ENCODE results near the gene HIVEP3.
"Not testable (repeated sequence)": the region's sequence is repeated elsewhere in the genome, so short reads cannot be mapped to it uniquely, and the experiment has no call there.

HIVEP3 gene

DNA sequence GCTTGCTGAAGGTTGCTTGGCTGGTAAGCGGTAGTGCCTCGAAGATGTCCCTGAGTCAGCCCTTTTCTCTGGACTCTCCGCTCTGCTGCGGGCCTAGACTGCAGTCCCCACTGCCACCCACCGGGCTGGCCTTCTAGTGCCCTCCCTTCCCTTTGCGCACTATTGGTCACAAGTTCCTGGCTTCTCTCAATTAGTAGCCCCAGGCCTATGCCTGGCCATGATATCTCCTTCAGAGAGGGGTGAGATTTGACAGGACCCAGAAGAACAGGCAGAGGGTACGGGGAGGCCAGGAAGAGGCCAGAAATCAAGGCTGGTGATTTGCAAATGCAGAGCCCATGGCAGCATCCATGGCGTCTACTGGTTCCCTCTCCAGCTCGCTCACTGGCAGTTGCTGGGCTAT, 207.7 kb downstream of the HIVEP3 start:
- no peak for DNase-seq (ENCODE audit: low spot score)

DNA sequence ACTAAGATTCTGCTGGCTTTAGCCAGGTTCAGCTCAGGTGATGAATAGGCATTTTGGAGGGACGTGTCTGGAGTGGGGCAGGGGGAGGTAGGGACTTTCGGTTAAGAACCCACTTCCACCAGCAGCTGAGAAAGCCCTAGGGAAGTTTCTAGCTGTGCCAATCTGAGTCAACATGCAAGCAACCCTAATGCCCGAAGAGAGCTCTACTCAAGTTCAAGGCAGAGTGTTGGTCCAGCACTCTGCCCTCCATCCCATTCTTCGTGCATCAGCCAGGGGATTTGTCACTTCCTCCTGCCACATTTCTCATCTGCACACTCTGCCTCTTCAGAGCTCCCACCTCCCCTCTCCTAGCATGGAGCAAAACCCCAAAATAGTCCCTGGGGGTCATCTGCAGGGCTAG, 208.8 kb downstream of the HIVEP3 start:
- no peak for DNase-seq (ENCODE audit: low spot score)

DNA sequence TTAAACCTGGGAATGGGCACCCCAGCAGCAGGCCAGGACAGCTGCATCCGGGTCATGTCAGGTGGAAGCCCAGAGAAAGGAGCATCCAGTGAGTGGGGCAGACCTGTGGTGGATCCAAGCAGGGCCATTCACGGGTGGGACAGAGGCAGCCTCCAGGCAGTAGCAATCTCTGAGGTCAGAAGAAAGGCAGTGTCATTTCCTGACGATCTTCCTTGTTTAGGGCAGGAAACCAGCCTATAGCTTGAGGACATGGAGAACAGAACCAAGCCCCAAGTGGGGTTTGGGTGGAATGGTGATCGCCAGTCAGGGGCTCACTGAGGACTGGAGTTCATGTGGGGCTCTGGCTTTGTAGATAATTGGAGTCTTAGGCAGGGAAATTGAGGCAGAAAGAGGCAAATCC, 209.4 kb downstream of the HIVEP3 start:
- no peak for DNase-seq (ENCODE audit: low spot score)

DNA sequence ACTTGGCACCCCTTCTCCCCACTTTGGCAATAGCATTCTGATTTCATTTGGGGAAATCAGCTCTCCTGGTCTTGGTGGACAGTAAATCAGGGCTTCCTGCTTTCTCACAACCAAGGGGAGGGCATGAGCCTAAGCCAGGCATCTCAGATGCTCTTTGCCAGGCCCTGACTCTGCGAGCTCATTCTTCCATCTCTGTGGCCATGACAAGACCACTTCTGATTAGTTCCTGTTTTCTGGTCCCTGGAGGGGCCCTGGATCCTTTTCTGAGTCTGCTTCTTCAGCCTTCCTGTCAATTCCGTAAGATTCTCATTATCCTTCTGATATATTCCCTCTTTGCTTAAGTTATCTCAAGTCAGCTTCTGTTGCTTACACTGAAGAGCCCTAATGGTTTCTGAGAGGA, 210.4 kb downstream of the HIVEP3 start:
- no peak for DNase-seq (ENCODE audit: low spot score)

DNA sequence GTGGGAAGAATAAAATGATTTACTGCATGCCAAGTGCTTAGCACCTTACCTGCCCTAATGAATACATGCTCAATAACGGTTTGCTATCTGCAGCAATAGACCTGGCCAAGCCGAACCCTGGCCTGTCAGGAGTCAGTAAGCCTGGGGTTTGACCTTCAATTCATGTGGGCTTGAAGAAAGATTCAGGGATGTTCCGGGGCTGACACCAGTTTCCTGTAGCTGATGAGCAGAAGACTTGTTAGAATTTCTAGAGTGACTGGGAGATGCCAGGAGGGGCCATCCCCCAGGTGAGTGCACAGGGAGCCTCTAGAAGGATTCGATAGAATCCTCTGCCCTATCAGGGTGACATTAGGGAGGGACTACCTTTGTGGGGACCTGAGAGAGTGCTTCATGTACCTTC, 210.9 kb downstream of the HIVEP3 start:
- no peak for DNase-seq (ENCODE audit: low spot score)

DNA sequence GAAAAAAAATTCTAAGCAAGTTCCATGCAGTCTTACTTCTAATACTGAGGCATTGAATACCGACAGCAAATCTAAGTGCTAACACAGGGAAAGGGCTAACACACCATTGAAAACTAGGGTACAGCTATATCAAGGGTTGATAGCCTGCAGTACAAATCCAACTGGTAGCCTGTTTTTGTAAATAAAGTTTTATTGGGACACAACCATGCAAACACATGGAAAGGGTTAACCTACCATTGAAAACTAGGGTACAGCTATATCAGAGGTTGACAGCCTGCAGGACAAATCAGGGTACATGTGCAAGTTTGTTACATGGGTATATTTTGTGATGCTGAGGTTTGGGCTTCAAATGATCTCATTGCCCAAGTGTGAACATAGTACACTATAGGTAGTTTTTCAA, 212.9 kb downstream of the HIVEP3 start:
- DNase-seq (ENCODE audit: low spot score) = no peak

DNA sequence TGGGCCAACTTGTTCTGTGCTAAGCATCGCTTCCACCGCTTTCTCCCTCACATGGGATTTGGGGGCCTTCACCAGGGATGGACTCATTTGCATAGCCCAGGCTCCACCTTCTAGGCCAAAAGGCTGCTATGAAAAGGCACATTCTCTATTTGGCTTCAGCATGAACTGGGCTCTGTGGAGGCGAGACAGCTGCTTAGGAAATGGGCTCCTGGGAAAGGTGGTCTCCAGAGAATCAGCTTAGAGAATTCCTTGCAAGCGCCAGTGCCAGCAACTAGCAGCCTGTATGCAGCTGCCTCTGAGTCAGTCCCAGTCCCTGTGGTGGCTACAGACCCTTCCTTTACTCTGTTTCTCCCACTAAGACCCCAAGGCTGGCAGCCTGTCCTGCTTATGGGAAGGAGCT, 214.5 kb downstream of the HIVEP3 start:
- no peak for DNase-seq (ENCODE audit: low spot score)

DNA sequence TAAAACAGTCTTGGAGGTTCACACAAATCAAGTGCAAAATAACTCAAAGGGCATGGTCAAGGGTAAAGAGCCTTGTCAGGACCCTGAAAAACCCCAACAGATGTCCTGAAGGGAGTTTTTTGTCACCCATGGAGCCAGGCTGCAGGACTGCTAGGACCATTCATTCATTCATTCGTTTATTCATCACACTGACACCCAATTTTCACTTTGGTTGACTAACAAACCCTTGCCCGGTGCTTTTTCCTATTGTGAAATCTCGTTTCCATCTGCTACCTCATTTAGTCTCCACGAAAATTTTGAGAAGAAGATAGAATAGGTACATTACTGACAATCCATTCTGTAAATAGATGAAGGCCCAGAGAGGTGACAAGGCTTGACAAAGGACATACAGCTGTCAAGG, 216.0 kb downstream of the HIVEP3 start:
- DNase-seq (ENCODE audit: low spot score) = no peak

DNA sequence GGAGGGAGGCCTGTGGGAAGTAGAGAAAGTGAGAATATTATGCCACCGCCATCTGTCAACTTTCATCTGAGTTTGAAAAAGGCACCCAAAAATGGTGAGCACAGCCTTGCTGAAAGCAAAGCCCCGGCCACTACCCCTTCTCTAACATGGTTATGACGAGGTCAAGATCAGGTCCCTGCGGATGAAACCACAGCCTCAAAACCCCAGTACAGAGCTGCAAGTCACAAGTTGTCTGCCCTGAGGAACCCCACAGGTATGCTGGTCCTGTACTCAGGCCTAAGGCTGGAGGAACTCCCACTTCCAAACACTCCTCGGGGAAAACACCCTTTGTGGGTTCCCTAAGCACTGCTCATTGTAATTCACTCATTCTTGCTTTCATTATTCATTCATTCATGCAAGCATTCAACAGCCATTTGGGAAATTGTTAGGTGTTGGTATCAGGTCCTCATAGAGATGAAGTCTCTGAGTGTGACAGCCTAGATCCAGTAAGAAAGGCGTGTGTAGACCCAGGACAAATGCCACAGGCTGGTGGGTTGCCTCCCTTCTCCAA, 217.7 kb downstream of the HIVEP3 start:
- DNase-seq (ENCODE audit: low spot score) = no peak

DNA sequence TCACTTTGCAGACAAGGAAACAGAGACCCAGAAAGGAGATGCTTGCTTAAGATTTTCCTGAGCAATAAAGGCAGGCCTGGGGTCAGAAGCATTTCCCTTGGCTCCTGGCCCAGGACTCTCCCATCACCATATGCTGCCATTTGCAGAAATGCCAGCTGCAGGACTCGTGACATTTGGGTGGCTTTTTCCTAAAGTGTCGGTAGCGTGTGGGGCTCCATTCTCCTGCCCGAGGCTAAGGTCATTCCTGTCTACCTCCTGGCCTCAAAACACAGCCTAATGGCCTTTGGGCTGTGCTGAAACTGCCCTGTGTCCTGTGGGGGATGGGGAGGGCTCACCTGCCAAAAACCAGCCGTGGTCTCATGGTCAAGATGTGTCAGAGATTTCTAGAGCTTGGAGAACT, 218.1 kb downstream of the HIVEP3 start:
- DNase-seq (ENCODE audit: low spot score) = no peak

DNA sequence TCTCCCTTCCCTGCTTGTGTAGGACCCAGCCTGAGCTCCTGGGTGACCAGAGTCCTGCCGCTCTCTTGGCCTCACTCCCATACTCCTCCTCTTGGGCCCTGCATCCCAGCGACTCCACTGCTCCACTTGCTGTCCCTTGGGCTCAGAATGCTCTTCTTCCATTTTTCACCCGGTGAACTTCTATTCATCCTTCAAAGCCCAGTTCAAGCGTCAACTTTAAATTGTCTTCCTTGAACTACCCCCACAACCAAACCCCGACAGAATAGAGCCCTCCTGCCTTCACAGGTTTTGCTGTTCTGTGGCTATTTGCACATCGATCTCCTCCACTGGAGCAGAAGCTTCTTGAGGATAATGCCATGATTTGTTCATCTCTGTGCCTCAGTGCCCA, 218.9 kb downstream of the HIVEP3 start:
- no peak for DNase-seq (ENCODE audit: low spot score)

DNA sequence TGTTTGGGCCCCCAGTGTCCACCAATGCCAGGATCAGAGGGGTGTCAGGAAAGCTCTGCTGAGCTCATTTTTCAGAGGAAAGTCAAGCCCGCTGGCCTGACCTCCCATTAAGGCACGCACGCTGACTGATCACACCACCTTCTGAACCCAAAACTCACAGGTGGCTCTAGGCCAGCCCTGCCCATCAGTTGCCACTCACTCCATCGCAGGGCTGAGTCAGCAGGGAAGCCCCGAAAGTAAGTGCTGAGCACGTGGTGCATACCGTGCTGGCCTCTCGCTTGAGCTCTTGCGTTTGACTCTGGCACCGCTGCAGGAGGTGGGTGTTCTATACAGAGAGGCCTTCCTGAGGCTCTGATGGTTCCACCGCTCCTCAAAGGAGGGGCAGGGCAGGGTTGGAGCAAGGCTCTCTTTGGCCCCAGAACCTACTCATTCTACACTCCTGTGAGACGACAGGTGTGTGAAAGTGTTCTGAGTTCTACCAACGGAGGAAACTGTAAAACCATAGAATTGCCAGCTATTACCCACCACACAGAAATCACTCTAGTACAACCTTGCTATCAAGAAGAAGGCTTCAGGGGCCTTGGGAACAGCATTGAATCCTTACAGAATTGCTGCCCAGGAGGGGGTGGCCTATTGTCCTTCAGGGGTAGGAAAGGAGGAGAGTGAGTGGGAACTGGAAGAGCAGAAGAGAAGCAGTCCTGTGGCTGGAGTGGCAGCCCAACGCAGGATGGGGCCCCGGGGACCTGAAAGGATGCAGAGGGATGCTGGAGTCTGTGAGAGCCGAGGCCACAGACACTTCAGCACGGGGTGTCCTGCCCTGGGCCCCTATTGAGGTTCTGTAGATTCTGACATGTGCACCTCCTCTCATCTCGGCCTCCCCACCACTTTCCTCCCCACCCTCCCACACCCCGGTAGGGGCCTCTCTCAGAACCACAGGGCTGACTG, 219.5 kb downstream of the HIVEP3 start:
- DNase-seq (ENCODE audit: low spot score) = no peak

DNA sequence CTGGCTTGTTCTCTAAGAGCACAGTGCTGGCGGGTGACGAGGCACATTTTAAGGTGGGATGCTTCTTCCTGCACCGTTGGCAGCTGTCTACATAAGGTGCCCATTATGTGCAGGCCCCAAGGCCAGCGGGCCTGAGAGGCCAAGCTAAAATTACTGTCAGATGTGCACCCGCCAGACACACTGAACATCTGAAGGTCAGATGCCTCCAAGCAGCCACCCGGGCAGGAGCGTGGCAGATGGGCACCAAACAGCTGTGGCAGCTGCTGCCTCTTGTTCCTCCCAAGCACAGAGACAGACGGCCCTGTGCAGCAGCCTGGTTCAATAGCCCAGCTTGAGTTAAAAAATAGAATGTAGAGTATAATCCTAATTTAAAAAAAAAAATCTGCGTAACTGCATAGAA, 222.3 kb downstream of the HIVEP3 start:
- DNase-seq (ENCODE audit: low spot score) = no peak

DNA sequence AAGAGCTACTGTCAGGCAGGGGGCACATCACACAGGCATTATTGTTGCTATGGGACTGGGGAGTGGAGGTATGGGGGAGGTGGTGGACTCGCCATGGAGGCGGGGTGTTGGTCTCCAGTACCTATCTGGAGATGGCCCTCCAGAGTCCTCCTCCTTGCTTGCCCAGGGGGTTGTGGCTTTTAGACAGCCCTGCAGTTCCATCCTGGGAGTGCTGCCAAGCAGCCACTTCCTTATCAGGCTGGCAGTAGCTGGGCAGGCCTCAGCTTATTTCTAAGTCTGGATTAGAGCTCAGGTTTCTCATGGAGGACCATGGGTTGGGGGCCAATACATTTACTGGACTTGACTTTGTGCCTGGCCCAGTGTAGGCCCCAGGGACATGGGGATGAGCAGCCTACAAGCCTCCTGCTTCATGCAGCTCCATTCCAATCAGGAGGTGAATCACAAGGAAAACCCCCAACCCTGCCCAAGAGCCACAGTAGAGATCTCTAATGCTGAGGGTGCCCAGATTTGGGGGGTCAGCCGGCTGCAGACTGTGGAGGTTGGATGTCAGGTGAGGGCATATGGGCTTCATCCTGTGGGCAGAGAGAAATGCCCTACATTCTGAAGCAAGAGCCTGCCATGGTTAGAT, 223.5 kb downstream of the HIVEP3 start:
- no peak for DNase-seq (ENCODE audit: low spot score)

DNA sequence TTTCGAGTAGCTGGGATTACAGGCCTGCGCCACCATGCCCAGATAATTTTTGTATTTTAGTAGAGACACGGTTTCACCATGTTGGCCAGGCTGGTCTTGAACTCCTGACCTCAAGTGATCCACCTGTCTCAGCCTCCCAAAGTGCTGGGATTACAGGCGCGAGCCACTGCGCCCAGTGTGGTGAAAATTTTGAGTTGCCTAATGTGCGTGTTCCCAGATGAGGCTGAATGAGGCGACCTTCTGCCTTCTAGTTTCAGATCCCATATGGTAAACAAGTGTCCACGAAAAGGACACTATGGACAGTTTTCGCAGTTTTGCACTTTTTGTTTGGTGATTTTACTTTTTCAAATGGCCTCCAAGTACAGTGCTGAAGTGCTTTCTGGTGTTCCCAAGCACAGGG, 226.8 kb downstream of the HIVEP3 start:
- not testable (repeated sequence) for DNase-seq (ENCODE audit: low spot score)

DNA sequence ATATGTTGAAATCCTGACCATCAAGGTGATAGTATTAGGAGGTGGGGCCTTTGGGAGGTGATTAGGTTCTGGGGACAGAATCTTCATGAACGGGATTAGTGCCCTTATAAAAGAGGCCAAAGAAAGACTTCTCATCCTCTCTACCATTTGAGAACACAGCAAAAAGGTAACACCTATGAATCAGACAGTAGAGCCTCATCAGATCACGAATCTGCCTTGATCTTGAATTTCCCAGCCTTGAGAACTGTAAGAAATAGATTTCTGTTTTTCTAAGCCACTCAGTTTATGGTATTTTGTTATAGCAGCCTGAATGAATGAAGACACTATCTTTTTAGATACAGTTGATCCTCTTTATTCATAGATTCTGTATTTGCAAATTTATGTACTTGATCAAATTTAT, 227.3 kb downstream of the HIVEP3 start:
- DNase-seq (ENCODE audit: low spot score) = no peak

DNA sequence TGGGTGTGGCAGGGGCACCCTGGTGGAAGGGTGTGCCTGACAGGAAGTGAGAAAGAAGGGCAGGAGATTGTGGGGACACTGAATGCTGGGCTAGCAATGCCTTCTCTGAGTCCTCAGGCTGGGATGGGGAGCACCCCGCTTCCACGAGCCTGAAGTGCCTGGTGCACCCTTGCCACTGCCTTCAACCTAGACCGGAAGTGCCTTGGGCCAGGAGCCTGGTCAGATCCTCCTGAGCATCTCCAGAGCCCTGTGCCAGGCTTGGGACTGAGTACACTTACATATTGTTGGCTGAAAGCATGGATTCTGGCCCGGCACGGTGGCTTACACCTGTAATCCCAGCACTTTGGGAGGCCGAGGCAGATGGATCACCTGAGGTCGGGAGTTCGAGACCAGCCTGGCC, 228.4 kb downstream of the HIVEP3 start:
- no peak for DNase-seq (ENCODE audit: low spot score)

DNA sequence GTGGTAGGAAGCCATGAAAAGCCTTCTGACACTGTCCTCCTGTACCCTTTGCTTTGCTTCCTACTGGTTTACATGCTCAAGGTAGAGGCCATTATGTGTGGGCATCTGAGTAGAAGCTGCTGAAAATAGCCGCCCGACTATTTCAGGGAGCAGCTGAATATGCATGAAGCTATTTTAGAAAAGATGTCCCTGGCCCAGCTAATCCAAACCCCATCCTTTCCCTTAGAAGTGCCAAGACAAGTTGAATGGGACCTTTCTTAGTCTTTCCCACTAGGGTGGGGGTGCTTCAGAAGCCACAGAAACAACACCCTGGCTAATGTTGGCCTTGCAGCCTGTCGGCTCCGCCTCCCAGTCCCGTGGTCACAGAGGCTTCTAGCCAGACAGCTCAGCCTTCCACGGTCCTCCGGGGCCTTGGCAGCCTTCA, 229.2 kb downstream of the HIVEP3 start:
- no peak for DNase-seq (ENCODE audit: low spot score)

DNA sequence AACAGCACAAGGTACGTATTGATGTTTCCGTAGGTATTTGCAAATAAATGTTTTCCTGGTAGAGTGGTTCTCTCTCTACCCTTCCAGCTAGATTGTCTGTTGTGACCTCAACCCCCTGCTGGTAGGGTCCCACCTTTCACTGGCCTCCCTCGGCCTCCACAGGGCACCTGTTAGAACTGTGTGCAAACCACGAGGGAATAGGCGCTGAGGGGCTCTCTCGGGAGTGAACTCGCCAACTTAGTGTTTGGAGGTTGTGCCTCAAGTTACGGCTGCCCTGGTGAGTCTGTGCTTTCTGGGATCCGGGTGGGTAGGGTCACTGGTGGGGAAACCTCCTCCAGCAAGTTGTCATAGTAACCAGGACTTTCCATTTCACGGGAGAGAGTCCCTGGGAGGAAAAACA, 229.6 kb downstream of the HIVEP3 start:
- DNase-seq (ENCODE audit: low spot score) = no peak

DNA sequence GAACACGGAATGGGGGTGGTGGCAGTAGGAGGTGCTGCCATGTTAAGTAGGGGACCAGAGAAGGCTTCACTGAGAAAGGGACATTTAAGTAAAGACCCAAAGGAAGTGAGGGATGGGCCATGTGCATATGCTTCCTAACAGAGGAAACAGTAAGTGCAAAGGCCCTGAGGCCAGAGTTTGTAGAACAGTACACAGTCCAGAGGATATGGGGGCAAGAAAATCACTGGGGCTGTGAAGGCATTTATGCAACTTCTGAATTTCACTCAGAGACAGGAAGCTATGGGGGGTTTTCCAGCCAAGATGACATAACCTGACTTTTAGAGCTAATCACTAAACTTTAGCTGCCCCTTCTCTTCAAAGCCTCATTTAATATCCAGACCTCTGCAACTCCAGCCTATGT, 231.7 kb downstream of the HIVEP3 start:
- no peak for DNase-seq (ENCODE audit: low spot score)

DNA sequence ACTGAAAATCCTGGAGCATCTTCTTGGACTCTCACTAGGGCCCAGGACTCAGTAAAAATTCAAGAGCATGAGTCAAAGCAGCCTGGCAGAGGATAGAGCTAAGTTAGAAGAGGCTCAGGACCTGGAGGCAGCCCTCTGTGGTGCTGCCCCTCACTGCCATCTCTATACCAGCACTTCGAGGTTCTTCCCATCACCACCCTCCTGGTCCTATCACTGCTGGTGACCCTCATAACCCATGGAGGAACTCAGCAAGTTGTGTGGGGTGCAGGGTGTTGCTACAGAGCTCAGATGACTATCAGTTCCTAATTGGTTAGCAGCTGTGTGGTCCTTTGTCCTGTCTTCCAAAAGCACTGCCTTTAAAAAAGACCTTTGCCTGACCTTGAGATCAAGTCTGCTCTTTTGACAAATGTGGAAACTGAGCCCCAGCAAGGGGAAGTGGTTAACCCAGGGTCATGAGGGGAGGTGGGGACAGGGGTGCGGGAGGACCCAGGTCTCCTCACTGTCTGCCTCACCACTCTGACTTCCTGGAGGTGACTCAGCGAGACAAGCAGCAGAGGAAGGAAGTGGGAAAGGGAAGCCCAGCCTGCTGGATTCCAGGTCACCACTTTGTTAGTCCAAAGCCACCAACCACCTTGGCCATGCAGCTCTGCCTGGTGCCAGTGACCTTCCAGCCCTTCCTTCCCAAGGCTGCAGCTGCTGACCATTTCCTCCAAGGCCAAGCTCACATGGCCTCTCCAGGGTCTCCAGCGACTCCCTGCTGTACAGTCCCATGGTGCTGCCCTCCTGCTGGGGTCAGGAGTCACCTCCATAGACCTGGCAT, 234.8 kb downstream of the HIVEP3 start:
- no peak for DNase-seq (ENCODE audit: low spot score)

DNA sequence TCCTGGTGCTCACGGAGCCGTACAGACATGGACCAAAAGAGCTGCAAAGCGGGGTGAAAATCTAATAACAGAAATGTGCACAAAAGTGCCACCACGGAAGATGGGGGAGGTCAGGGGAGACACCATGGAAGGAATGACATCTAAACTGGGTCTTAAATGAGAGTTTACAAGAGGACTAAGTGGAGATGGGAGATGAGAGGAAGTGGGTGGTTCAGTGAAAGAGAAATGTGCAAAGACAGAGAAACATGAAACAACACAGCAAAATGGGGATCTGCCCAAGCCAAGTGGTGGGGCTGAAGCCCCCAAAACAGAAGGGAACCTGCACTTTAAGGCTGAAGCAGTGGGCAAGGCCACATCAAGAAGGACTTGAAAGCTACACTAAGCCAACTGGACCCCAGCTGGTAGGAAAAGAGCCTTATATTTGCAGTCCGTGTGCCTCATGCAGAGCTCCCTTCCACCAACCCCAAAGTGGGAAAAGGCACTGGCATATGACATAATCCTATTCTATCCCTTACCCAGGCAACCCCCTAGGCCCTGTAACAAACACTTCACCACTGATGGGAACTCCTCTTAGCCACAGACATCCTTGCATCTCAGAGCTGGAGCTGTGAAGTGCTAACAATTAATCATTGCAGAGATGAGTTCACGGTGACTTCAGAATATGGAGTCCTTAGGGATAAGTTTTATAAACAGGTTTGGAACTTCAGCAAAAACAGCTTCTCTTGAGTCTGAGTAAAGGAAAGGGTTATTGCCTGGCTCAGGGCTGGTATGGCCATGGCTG, 235.7 kb downstream of the HIVEP3 start:
- no peak for DNase-seq (ENCODE audit: low spot score)

Measured in hematopoietic multipotent progenitor cell treated with erythropoietin and hydrocortisone succinate and interleukin-3 and kit ligand, for 17 days (in vitro differentiated cells).